SU-DHL-6 (cell line): ENCODE data around the gene PSME3IP1.

Source experiments
- CTCF ChIP-seq: fragments of 200-600 bp; sonication (generic); IDR thresholded peaks from one replicate; pipeline ENCODE4 v1.5.1; 2017; ENCODE audit warnings: antibody characterized with exemption, mild to moderate bottlenecking, low read length, moderate library complexity; ENCODE audit not compliant: insufficient read depth, poor library complexity, severe bottlenecking
- EZH2phosphoT487 ChIP-seq: fragments of 200-600 bp; sonication (generic), shearing (Covaris generic); conservative IDR thresholded peaks from 2 replicates; pipeline ENCODE4 v1.6.1; 2018; ENCODE audit warnings: mild to moderate bottlenecking, antibody characterized with exemption, low read length, moderate library complexity, mixed read lengths

GRCh38 chr16:57132470-57132869 is 53.4 kb downstream of the PSME3IP1 start:
- no peak for TF ChIP-seq CTCF
- TF ChIP-seq EZH2phosphoT487 = no peak
